GM19324 (cell line): ENCODE measurements around the gene KRT17.
"Not testable (repeated sequence)": the region's sequence is repeated elsewhere in the genome, so short reads cannot be mapped to it uniquely, and the experiment has no call there.

Experiments used
- ATAC-seq: cut with Tn5 transposase; IDR thresholded peaks from one replicate; pipeline ENCODE4 v1.9.1; 2021; ENCODE audit warnings: mild to moderate bottlenecking, moderate library complexity; ENCODE audit not compliant: unreplicated experiment, low FRiP score

Gene KRT17

DNA sequence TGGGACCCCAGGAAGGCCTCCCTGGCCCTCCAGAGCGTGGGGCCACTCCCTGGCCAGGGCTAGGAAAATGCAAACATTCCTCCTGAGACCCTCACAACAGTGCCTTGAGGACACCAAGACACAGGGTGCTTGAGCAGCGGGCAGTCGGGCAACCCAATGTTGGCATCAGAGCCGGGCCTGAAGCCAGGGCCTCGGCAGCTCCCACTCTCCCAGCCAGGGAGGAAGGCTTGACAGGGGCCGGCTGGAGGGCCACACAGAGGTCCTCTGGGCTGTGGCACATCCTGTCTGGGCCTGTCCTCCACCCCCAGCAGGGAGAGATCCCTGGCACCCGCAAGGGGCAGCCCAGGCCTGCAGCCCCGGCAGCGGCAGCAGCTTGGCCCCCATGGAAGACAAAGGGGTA lies 12.3 kb upstream of the KRT17 start:
- no peak for ATAC-seq

GRCh38 chr17:41635121-41636097 lies 11.0 kb upstream of the KRT17 start:
- ATAC-seq: no peak

GRCh38 chr17:41634639-41635038 lies 10.3 kb upstream of the KRT17 start:
- no peak for ATAC-seq

DNA sequence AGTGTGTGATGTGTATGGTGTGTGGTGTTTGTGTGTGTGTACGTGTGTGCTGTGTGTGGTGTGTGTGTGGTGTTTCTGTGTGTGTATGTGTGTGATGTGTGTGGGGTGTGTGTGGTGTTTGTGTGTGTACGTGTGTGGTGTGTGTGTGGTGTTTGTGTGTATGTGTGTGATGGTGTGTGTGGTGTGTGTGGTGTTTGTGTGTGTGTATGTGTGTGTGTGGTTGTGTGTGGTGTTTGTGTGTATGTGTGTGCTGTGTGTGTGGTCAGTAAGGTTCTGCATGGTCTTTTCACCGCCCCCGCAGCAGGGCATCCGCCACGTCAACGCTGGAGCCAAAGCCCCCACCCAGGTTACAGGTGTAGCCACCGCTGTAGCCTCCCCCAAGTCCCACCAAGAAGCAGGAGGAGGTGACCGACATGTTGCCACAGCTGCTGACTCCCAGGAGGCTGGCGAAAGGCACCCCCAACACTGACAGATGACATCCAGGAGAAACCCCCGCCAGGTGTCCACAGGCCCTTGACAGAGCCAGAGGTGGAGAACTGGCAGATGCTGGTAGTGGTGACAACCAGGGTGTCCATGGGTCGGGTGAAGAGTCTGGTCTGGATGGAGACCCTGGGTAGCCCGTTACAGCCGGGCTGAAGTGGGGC lies 9.3 kb upstream of the KRT17 start:
- ATAC-seq: no peak

DNA sequence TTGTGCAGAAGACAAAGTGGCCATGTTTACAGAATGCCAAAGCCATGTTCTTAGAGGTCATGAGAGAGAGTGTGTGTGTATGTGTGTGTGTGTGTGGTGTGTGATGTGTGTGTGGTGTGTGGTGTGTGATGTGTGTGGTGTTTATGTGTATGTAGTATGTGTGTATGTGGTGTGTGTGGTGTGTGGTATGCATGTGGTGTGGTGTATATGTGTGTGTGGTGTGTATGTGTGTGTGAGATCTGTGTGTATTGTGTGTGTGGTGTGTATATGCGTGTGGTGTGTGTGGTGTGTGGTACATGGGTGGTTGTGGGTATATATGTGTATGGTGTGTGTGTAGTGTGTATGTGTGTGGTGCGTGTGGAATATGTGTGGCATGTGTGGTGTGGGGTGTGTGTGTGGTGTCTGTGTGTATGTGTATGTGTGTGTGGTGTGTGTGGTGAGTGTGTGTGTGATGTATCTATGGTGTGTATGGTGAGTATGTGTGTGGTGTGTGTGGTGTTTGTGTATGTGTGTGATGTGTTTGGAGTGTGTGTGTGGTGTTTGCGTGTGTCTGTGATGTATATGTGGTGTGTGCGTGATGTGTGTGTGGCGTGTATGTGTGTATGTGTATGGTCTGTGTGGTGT lies 8.2 kb upstream of the KRT17 start:
- ATAC-seq: no peak

- ATAC-seq: no peak
Measured at GRCh38 chr17:41631898-41632285, 7.5 kb upstream of the KRT17 start.

GRCh38 chr17:41631025-41631897 lies 6.9 kb upstream of the KRT17 start:
- no peak for ATAC-seq

DNA sequence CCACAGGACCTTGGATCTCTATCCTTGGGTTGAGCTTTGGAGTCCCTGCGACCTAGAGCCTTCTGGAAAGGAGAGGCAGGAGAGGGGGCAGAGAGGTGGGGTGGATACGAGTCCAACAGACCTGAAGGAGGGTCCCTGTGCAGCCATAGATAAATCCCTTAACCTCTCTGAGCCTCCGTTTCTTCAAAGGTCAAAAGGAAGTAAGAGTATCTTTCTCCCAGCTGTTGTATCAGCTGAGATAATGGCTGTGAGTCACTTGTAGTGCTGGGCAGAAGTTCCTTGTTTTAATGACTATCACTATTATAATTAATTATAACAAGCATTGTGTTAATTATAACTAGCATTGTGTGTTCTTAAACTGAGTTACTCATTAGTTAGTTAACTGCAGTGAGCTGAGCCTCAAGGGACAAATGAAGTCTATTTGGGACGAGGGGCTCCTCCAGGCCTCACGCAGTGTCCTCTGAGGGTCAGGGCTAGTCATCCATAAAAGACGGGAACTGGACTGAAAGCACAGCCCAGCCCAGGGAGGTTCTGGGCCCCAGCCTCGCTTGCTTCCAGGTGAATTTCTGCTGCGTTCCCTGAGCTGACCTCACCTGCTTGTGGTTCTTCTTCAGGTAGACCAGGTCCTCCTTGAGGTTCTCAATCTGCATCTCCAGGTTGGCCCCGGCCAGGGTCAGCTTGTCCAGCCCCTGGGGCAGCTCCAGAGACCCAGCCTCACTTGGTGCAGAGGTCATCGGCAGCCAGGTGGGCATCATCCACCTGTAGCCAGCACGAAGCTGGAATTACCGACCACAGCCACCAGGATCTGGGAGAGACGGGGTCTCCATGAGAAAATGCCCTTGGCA lies 5.7 kb upstream of the KRT17 start:
- ATAC-seq: no peak

DNA sequence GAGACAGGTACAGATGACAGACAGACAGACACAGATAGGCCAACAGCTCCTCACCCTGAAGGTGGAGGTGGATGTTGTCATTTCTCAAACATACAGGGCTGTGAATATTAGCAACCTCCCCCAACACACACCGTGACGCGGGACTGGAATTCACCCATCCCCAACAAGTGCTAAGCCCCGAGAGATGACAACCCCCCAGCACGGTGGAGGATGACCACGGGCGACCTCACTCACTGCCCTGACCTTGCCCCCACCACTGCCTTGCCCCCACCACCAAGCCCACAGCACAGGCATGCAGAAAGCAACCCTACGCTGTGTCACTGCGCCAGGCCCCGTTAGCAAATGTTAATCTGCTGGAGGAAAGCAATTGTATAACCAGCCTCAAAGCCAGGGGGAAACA lies 4.9 kb upstream of the KRT17 start:
- ATAC-seq: no peak

DNA sequence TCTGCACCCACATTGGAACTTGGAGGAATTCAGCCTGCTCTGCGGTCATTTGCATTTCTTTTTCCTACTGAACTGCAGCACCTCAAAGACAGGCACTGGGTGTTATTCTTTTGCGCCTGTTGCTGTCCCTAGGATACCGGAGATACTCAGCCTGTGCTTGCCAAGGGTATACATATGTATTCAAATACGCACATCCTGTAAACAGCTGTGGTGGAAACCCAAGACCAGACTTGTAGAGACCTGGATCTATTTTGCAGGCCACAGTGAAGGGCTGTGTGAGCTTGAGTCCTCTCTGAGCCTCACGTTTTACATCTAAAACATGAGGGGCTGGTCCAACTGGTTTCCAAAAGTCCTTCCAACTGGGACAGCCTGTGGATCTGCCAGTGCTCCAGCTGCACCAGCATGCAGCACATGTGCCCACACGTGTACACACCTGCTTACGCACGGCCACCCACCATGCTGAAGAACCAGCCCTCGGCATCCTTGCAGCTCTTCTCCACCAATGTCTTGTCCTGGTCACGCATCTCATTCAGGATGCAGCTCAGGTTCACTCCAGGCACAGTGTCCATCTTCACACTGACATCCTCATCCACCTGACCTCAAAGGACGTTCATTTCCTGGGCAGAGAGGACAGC lies 4.4 kb upstream of the KRT17 start:
- not testable (repeated sequence) for ATAC-seq

GRCh38 chr17:41628073-41628370 lies 3.6 kb upstream of the KRT17 start:
- not testable (repeated sequence) for ATAC-seq

GRCh38 chr17:41627316-41628072 lies 3.1 kb upstream of the KRT17 start:
- no peak for ATAC-seq

DNA sequence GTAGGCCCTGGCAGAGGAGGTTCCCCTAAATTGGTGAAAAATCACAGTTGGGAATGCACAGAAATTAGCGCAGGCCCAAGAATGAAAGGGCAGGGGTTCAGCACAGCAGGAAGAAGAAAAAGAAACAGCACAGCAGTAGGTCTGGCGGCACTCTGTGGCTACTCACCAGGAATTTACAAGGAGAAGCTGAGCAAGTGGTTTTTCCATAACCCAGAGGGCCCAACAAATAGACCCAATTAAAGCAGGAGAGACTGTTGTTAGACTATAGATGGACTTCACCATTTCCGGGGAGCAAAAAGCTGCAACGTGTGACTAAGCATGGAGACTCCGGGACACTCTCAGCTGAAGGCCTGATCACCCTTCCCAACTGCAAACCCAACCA lies 2.5 kb upstream of the KRT17 start:
- not testable (repeated sequence) for ATAC-seq

DNA sequence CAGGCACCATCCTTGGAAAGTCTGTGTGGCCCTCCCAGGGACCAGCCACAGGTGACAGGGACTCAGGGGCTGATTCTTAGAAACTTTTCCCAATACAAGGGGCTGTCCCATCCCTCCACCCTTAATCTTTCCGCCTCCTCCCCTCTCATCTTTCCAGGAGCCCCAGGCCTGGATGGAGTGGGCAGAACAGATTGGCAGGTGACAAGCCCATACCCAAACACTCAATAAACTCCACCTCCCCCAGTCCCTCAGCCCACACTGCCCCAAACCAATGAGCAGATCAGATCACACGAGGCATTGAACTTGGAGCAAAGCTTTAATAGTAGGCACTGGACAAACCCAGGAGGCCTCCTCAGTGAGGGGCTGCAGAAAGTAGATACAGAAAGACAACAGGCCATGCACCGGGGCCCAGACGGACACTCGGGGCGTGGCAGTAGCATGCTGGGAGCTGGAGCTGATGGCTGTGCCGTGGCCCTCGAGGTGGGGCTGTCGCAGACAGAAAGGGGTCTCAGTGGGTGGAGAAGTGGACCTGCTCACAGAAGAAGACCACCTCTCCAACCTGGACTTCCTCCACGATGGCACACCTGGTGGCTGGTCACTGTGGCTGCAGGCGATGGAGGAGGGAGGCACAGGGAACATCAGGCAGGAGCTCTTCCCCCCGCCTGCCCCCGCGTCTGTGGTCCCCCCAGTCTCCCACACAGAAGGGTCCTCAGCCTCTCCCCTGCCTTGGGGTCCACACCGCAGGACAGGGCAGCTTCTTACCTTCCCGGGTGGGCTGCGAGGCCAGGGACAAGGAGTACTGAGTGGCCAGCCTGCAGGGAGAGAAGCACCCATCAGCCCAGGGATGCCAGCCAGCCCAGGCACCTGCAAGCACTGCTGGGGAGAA lies 1.9 kb upstream of the KRT17 start:
- ATAC-seq: not testable (repeated sequence)

GRCh38 chr17:41625602-41626001 lies 1.2 kb upstream of the KRT17 start:
- no peak for ATAC-seq

GRCh38 chr17:41623184-41623861 lies 1.1 kb downstream of the KRT17 start:
- ATAC-seq: not testable (repeated sequence)
